PC-3 (cell line): Measurements from ENCODE around the gene B4GALNT1.

Experiments used
- EZH2 ChIP-seq: fragments of 300-600 bp; sonication (generic); IDR thresholded peaks from one replicate; pipeline ENCODE4 v1.6.1; 2017; ENCODE audit warnings: antibody characterized with exemption, mild to moderate bottlenecking, low read length; ENCODE audit not compliant: unreplicated experiment
- EZH2phosphoT487 ChIP-seq: fragments of 300-600 bp; sonication (generic); IDR thresholded peaks from 2 replicates; pipeline ENCODE4 v1.6.1; 2018; ENCODE audit warnings: mild to moderate bottlenecking, antibody characterized with exemption, low read length, borderline replicate concordance
- TF ChIP-seq, protein P1 (sequence below): fragments of 300-600 bp; sonication (generic); conservative IDR thresholded peaks from 2 replicates; pipeline ENCODE4 v1.5.1; 2017; ENCODE audit warnings: antibody characterized with exemption, low read depth, mild to moderate bottlenecking, low read length

DNA sequence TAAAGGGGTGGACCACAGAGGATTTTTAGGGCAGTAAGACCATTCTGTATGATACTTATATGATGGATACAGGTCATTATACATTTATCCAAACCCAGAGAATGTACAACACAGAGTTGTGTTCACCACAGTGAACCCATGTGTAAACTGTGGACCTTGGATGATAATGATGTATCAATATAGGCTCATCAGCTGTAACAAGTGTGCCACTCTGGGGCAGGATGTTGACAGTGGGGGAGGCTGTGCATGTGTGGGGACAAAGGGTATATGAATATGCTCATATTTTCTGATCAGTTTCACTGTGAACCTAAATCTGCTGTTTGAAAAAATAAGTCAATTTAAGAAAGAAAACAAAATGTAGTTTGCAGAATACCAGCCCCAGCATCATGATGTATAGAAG, 46.7 kb upstream of the B4GALNT1 start:
- TF ChIP-seq, protein P1, sequence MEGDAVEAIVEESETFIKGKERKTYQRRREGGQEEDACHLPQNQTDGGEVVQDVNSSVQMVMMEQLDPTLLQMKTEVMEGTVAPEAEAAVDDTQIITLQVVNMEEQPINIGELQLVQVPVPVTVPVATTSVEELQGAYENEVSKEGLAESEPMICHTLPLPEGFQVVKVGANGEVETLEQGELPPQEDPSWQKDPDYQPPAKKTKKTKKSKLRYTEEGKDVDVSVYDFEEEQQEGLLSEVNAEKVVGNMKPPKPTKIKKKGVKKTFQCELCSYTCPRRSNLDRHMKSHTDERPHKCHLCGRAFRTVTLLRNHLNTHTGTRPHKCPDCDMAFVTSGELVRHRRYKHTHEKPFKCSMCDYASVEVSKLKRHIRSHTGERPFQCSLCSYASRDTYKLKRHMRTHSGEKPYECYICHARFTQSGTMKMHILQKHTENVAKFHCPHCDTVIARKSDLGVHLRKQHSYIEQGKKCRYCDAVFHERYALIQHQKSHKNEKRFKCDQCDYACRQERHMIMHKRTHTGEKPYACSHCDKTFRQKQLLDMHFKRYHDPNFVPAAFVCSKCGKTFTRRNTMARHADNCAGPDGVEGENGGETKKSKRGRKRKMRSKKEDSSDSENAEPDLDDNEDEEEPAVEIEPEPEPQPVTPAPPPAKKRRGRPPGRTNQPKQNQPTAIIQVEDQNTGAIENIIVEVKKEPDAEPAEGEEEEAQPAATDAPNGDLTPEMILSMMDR = no peak
- TF ChIP-seq EZH2 (no peak), EZH2phosphoT487 (no peak)
